Activated CD4-positive, alpha-beta T cell treated with anti-CD3 and anti-CD28 coated beads, Interleukin-2, Interleukin-6, amounts not matched to agents 100 ng/mL and 50 ng/mL, durations not matched to agents 16 hours and 8 hours (primary cell): ENCODE measurements around the gene PHF1.

Experiments
- DNase-seq: peaks from one replicate; pipeline ENCODE4 v3.0.0-alpha.2; 2020

Gene PHF1

GRCh38 chr6:33433544-33434191 is 22.9 kb downstream of the PHF1 start:
- no peak for DNase-seq

- no peak for DNase-seq
Observed at GRCh38 chr6:33434961-33435360, 24.1 kb downstream of the PHF1 start.

GRCh38 chr6:33437666-33438065 is 26.9 kb downstream of the PHF1 start:
- no peak for DNase-seq

GRCh38 chr6:33438978-33439594 is 28.3 kb downstream of the PHF1 start:
- no peak for DNase-seq

GRCh38 chr6:33439956-33440648 is 29.3 kb downstream of the PHF1 start:
- no peak for DNase-seq

- DNase-seq = no peak
Observed at GRCh38 chr6:33440649-33441309, 30.0 kb downstream of the PHF1 start.

GRCh38 chr6:33441457-33441856 is 30.6 kb downstream of the PHF1 start:
- DNase-seq = no peak

- DNase-seq = no peak
Observed at GRCh38 chr6:33442283-33442682, 31.5 kb downstream of the PHF1 start.

- DNase-seq = no peak
Observed at GRCh38 chr6:33443025-33443424, 32.2 kb downstream of the PHF1 start.

GRCh38 chr6:33443619-33444504 is 33.0 kb downstream of the PHF1 start:
- DNase-seq = no peak

GRCh38 chr6:33445119-33445603 is 34.3 kb downstream of the PHF1 start:
- DNase-seq = no peak

GRCh38 chr6:33446356-33446755 is 35.5 kb downstream of the PHF1 start:
- no peak for DNase-seq

- no peak for DNase-seq
Observed at GRCh38 chr6:33450434-33450833, 39.6 kb downstream of the PHF1 start.

GRCh38 chr6:33451606-33452005 is 40.8 kb downstream of the PHF1 start:
- no peak for DNase-seq

- no peak for DNase-seq
Observed at GRCh38 chr6:33452496-33452895, 41.7 kb downstream of the PHF1 start.

- no peak for DNase-seq
Observed at GRCh38 chr6:33453393-33454008, 42.7 kb downstream of the PHF1 start.

- peak; percentile 97 for DNase-seq
Observed at GRCh38 chr6:33454009-33454946, 43.5 kb downstream of the PHF1 start, which contains the start of gene ZBTB9. Gene ZBTB9 (plus strand): TSS chr6:33454576. CDS start chr6:33455101, 525 bp downstream.

GRCh38 chr6:33455051-33455450 is 44.2 kb downstream of the PHF1 start:
- no peak for DNase-seq

GRCh38 chr6:33456156-33456555 is 45.3 kb downstream of the PHF1 start:
- DNase-seq = no peak

GRCh38 chr6:33458676-33459075 is 47.9 kb downstream of the PHF1 start:
- no peak for DNase-seq

GRCh38 chr6:33459226-33459625 is 48.4 kb downstream of the PHF1 start:
- no peak for DNase-seq
